ENCODE results near the gene UMOD.

The UMOD gene

DNA sequence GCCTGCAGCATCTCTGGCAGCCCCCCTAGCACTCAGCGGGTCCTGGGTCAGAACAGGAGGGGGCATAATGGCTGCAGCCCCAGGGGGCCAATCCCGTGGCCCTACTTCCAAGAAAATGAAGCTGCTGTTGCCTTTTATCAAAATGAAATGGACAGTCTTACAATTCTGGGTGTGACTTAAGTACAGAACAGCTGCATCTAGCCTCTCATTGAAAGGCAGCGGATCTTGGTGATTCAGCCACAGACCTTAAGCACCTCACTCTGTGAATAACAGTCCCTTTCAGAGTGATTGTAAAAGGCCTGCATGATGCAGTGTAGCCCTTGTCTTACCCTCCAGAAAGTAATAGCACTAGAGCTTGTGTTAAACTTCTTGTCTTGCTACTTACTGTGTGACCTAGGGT lies 11.5 kb upstream of the UMOD start:
- no peak for DNase-seq (ENCODE audit: low read depth)

DNA sequence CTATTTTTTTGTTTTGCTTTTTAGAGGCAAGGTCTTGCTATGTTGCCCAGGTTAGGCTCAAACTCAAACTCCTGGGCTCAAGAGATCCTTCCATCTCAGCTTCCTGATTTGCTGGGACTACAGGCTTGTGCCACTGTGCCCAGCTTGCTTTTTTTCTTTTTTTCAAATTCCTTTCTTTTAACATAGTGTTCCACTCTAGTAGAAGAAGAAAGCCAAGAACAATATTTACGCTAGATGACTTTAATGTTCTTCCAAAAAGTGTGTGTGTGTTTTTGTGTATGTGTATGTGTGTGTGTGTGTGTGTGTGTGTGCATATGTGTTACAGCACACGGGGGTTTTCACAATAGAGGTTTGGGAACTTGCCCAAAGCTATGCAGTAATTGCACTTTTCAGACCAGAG lies 10.7 kb upstream of the UMOD start:
- no peak for DNase-seq (ENCODE audit: low read depth)

DNA sequence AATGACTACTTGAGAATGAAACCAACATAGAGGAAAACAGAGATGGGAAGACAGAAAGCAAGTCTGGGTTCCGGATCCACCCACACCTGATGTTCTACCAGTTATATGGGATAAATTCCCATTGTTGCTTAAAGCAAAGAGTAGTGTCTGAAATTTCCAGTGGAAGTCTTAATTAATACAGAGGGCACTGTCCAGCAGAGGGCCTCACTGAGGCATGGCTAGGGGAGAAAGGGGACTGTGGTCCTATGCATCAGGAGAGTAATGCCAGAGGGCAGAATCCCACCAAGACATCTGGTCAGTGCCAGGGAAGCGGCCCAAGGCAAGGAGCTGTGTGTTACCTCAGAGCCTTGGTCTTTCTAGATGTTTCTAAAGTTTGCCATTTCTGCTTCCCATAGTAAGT lies 7.5 kb upstream of the UMOD start:
- DNase-seq (ENCODE audit: low read depth) = no peak

DNA sequence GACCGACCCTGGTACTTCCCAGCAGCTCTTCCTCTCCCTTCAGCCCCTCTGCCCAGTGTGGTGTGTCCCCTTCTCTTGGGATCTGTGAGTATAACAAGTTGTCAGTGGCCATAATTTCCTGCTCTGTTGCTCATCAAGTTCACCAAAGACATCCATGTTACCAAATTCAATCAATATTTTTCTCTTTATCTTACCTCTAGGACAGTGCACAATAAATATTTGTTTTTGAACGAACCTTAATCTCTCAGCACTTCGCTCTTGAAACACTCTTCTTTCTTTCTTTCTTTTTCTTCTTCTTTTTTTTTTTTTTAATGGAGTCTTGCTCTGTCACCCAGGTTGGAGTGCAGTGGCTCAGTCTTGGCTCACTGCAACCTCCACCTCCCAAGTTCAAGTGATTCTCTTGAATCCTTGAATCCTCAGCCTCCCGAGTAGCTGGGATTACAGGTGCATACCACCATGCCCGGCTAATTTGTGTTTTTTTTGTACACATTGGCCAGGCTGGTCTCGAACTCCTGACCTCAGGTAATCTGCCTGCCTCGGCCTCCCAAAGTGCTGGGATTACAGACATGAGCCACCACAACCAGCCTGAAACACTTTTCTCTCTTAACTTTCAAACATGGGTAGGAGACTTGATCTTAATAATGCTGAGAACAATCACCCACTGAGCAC lies 2.7 kb upstream of the UMOD start:
- no peak for DNase-seq (ENCODE audit: low read depth)

DNA sequence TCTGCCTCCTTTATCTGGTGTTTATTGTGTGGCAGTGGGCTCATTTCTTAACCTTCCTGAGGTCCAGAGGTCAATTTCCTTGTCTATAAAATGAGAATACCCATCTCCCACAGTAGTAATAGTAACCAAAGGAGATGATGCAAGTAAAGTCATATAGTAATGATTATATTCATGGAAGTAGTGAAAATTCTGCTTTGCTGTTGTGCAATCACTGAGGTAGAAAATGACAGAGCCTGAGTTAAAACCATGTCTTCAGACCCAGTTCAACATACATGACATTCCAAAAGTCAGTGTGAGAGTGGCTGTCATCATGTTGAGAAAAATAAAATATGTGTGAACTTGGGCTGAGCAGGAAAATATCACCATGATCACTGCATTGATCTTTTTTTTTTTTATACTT lies 864 bp upstream of the UMOD start:
- no peak for DNase-seq (ENCODE audit: low read depth)

DNA sequence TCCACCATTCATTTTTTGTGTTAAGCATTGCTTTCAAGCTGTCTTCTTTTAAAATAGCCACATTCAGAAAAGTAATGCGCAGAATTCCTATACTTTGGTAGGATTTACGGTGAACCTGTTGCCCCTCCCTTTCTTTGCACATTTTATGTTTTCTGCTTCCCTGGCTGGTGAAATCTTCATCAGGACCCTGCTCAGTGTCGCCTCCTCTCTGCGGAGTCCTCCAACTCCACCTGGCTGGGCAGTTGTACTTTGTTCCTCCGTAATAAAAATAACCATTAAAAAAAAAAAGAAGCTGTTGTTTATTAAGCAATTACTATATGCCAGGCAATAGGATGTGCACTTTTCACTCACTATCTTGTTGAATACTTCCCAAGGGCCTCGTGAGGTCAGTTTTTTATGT lies 2.9 kb downstream of the UMOD start:
- no peak for DNase-seq (ENCODE audit: low read depth)

DNA sequence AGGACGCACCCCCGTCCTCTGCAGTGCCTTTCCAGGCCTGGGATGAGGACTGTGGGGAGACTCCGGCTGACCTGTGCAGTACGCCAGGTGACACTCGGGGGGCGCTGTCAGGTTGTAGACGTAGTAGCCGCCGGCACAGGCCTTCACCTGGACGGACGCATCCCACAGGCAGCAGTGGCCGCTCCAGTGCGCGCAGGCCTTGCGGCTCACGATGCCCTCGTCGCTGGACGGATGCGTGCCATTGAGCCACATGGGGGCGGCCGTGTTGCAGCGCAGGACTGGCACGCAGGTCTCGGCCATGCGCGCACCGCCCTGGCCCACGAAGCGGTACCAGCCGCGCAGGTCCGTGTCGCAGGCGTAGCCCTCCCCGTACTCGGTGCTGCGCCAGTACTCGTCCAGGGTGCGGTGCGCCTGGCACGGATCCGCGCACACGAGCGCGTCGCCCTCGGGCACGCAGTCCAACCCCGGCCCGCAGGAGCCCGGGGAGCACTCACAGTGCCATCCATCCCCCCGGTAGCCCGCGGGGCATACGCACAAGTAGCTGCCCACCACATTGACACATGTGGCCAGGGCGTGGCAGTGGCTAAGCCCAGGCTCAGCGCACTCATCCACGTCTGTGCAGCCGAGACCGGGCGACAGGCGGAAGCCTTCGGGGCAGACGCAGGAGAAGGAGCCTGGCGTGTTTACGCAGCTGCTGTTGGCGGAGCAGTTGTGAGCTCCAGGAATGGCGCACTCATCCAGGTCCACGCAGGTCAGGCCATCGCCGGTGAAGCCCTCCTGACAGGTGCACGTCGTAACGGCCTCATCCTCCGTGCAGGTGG lies 3.9 kb downstream of the UMOD start:
- no peak for DNase-seq (ENCODE audit: low read depth)

DNA sequence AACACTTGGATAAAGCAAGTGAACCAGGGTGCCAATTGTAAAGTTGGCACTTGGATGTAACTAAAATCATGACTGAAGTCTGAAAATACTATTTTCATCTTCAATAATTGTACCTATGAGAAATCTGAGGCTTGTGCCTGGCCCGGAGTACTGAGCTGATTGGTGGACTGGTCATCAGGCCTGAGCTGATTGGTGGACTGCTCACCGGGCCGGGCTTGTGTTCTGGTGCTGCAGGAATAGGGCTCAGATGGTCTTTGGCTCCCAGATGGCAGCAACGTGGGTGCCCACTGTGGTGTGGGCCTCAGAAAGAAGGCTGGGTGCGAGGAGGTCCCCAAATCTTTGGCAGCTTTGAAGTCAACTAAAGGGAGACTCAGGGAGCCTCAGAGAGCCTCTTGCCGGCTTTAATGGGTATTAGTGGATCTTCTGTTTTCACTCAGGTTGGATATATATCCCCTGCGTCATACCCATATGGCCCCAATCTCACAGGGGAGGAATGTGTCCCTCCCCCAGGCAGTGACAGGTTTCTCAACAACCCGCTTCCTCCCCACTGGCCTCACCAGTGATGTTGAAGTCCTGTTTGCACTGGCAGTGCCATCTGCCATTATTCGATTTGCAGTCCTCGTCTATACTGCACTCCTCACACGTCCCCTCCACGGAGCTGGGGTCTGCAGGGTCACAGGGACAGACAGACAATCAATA lies 4.7 kb downstream of the UMOD start:
- no peak for DNase-seq (ENCODE audit: low read depth)

DNA sequence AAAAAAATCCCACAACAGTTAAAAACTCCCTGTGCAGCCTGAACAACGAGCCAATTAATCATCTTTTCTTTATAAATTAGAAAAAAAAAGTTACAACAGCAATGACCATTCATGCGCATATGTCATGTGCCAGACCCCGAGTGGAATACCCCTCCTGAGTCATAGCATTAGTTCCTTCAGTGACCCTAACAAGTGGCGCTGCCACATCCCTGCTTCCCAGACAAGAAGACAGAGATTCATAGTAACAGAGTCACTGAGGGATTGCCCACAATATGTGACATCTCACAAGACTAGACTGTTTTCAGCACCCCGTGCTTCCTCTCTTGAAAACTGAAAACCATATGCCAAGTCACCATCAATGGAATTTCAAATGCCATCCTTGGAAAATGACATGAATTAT lies 7.9 kb downstream of the UMOD start:
- DNase-seq (ENCODE audit: low read depth) = no peak

DNA sequence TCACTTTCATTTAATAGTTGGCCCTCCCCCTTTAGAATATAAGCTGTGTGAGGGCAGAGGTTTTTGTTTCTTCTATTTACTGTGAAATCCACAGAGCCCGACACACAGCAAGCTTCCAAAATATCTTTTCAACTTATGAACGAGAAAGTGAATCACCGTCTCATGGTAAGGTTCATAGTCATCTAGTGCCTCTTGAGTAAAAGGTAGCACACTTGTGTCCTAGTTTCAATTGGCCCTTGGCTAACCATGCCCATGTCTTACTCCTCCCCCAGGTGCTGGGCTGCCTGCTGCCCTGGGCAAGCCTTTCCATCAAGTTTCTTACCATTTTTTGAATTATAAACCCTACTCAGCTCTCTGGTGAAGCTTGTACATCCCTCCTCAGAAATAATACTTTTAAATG lies 12.8 kb downstream of the UMOD start:
- DNase-seq (ENCODE audit: low read depth) = no peak

DNA sequence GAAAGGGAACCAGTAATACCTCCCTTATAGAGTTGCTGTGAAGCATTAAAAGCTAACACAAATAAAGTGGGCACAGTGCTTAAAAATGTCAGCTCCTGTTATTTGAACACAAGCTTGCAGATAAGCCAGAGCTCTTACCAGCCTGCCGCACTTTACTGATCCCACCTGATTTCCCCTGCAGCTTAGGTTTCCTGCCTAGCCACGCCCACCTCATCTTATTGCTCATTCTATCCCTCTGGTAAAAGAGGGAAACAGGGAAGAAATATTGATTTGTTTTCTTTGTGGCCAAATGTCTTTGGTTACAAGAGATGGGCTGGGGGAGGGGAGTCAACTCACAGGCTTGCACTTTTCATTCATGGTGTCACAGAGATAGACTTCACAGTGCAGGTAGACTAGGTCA lies 15.6 kb downstream of the UMOD start:
- DNase-seq (ENCODE audit: low read depth) = no peak

DNA sequence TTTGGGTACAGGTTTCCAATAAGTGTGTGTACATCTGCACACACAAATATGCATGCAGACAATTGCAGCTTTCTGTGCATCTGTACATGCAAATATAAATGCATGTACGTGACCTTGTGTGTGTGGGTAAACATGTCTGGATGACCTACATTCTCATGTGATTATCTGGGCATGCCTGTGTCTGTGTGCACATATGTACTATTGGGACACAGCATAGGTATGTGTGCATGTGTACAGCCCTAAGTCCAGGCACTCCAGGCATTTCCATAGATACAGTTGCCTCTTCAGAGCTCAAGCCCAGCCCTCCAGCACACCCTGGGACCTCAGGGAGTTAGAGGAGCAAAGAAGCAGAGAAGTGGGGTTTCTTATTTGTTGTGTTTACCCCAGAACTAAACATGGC lies 18.1 kb downstream of the UMOD start:
- no peak for DNase-seq (ENCODE audit: low read depth)

DNA sequence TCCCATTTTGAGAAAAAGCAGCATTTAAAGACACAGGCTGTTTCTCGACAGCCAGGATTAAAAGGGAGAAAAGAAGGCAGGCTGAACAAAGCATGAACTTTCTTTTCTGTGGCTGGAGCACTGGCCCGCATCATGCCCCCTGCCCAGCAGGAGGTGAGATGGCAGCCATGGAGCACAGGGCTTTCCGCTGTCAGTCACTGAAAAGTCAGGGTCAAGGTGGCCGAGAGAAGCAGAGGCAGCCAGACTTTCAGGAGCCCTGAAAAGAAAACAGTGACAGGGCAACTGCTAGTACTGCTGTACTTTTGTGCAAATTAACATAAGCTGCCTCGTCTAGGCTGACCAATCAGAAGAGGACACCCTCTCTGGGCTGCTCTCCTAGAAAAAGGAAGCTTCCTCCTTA lies 19.4 kb downstream of the UMOD start:
- no peak for DNase-seq (ENCODE audit: low read depth)

DNA sequence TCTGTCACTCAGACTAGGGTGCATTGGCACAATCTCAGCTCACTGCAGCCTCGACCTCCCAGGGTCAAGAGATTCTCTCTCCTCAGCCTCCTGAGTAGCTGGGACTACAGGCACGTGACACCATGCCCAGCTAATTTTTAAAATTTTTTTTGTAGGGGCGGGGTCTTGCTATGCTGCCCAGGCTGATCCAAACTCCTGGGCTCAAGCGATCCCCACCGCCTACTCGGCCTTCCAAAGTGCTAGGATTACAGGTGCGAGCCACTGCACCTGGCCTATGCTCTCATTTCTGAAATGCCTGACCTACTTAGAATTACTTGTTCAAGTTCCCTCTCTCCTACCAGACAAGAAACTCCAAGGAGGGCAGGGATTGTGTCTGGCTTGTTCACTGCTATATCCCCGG lies 20.1 kb downstream of the UMOD start:
- DNase-seq (ENCODE audit: low read depth) = no peak

DNA sequence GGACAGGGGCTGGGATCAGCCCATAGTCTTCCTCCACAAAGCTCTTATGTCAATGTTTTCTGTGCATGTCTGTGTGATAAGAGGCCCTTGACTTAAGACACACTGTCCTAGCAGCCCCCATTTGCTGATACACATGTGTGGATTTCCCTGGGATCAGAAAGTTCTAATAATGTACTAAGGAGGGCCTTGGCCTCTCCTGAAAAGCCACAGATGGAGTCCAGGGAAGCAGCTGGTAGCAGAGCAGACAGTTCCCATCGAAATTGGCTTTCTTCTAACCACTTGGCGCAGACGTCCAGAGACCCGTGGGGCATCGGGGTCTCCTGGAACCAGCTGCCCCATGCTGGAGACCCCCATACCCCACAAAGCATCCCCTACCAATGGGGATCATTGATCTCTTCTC lies 20.9 kb downstream of the UMOD start:
- no peak for DNase-seq (ENCODE audit: low read depth)

DNA sequence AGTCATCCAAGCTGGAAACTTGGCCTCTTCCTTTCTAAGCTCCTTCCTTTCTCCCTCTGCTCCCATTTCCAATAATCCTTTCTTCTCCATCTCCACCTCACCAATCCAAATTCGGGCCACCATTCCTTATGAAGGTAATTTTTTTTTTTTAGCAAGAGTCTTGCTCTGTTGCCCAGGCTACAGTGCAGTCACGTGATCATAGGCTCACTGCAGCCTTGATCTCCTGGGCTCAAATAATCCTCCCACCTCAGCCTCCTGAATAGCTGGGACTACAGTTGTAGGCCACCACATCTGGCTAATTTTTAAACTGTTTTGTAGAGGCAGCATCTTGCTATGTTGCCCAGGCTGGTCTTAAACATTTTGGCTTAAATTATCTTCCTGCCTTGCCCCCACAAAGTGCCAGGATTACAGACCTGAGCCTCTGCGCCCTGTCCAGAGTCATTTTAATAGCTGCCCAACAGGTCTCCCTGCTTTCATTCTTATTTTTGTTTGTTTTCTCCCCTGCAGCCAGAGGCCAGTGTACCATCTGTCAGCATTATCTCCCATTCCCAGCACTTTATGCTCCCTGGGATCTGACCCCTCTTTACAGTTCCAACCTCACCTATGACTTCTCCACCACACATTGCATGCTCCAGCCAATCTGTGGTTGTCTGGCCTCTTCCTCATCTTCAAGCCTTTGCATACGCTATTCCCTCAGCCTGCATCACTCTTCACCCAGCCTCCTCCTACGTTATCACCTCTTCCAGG lies 22.9 kb downstream of the UMOD start:
- DNase-seq (ENCODE audit: low read depth) = no peak

DNA sequence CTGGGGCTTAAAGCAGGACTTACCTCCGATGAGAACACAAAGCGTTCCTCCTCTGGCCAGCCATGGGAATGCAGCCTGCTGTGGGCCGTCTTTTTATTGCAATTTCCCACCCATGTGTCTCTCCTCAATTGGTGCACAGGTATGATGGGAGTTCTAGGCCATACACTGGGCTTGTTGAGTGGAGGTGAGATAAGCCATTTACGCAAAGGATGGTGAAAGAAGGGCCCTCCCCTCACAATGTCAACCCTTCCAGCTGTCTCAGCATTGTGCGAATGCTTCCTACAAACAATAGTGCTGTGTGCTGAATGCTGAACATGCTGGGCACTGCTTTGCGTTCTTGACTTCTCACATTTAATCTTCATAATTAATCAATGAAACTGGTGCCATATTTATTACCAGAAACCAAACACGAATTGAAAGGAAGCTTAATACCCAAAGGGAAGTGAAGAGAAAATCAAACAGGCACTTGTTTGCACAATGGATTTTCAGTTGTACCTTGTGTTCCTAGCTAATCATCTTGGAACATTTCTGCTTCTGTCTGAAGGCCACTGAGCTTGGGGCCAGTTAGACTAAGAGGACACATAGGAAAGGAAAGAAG lies 25.0 kb downstream of the UMOD start, which contains the start of gene GP2:
Gene GP2, minus strand, starts transcription at position 70 of the 598 bp plus-strand sequence. CDS start 1,082 bp downstream, outside the sequence.
- DNase-seq (ENCODE audit: low read depth) = no peak

DNA sequence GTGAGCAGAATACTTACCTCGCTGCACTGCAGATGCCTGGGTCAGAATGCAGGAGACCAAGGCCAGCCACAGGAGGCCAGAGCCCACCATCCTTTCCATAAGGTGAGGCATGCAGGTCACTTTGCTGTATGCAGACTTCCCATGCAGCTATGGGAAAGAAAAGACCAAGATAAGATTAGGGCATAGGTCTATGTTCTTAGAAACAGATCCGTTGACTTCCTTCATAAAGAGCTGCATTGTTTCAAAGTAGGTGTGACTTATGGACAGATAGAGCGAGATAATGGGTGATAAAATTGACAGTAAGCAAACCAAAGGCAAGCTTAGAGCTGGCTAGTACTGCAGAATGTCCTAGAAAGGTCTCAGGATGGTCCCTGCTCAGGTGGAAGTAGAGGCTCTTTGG lies 26.2 kb downstream of the UMOD start:
- DNase-seq (ENCODE audit: low read depth) = no peak

DNA sequence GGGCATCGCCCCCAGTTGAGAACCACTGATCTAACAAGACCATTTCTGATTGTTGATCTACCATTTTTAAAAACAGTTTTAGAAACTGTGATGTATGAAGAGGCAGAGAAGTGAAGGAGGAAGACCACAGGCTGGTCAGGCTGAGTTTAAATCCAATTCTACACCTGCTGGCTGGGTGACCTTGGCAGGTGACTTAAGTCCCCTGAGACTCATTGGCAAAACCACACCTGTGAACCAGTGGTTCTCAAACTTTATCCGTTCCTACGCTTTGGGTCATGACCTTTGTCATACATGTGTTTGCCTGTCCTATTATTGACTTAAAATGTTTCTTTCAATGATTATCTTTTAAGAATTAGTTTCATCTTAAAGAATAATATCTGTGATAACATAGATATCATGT lies 27.5 kb downstream of the UMOD start:
- no peak for DNase-seq (ENCODE audit: low read depth)

DNA sequence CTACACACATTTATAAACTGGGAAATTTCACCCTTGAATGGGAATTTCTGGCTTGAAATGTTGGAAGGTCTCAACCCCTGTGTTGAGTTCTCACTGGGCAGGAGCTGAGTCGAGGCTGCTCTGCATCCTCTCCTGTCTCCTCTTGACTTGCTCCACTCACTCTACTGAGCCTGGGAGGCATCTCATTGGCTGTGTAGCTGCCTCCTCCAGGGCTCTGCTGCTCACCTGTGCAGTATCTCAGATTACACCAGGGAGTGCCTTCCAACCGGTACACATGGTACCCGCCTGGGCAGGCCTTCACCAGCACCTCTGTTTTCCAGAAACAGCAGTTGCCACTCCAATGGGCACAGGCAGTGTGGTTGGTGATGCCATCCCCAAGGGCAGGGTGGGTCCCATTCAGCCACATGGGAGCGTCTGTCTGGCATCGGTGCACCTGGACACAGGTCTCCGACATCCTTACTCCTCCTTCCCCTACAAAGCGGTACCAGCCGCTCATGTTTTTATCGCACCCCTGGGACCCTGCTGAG lies 28.9 kb downstream of the UMOD start:
- no peak for DNase-seq (ENCODE audit: low read depth)

DNA sequence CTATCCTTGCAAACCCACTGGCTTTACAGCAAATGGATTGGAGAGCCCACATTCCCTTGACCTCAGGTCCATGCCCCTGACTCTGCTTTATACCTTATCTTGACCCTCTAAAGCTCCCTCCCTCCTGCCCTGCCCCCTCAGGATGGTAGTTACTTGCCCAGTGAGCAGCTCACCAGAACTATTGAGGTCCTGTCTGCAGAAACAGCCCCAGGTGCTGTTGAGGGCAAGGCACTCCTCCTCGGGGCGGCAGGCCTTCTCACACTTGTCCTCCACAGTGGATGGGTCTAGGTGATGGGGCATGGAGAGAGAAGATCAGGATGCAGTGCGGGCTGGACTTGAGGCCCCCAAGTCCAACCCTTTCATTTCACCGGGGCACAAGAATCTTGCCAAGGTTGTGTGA lies 29.8 kb downstream of the UMOD start:
- no peak for DNase-seq (ENCODE audit: low read depth)

DNA sequence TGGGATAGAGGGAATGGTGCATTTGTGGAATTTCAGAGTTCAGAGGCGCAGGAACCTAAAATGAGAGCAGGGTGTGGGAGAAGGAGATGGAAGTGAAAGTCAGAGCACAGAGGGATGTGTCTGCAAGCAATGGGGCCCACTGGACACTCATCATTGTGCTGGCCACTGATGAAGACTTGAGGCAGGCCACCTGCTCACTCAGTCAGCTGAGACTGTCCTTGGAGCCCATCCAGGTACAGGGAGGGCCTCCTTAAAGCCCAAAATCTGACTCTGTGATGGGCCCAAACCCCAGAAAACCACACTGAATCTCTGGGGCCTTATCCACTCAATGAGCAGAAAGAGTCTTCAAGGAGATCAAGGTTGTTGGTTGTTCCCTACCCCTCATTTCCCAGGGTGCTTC lies 30.8 kb downstream of the UMOD start:
- DNase-seq (ENCODE audit: low read depth) = no peak

All from T follicular helper cell (primary cell).